Lung (tissue), 13 donors: Measurements from ENCODE around the gene HOXB8. TPM values are rescaled to one million over a fixed set of nuclear protein-coding genes. Genes with fewer than 3 reads are reported as not detected.

Experiments used
- ATAC-seq: fragments of 200-7000 bp; cut with Tn5 transposase; one replicate; pipeline ENCODE4 v1.9.1; 2020; ENCODE audit warnings: moderate number of reproducible peaks; ENCODE audit not compliant: insufficient read depth, low FRiP score
- DNase-seq, 3 donors: peaks; one replicate each; pipeline ENCODE4 v3.0.0-alpha.2; 2013 to 2017
- H3K27ac ChIP-seq, 2 donors: one replicate each; pipeline ENCODE4 v1.5.1; 2013; ENCODE audit warnings: mild to moderate bottlenecking in 2 of 2, moderate library complexity in 2 of 2, control low read depth in 1 of 2, inconsistent platforms in 1 of 2, low read depth in 1 of 2, low read length in 1 of 2
- H3K27me3 ChIP-seq, 3 donors: one replicate each; pipeline ENCODE4 v1.5.1; 2013; ENCODE audit warnings: low read length in 2 of 3; ENCODE audit not compliant: control insufficient read depth in 3 of 3, insufficient read depth in 3 of 3
- H3K36me3 ChIP-seq, 4 donors: one replicate each; pipeline ENCODE4 v1.5.1; 2013; ENCODE audit warnings: low read length in 4 of 4, mild to moderate bottlenecking in 1 of 4, moderate library complexity in 1 of 4; ENCODE audit not compliant: control insufficient read depth in 4 of 4, insufficient read depth in 4 of 4
- H3K4me1 ChIP-seq, 5 donors: one replicate each; pipeline ENCODE4 v1.5.1; 2013; ENCODE audit warnings: low read length in 5 of 5, mild to moderate bottlenecking in 2 of 5, moderate library complexity in 1 of 5; ENCODE audit not compliant: control insufficient read depth in 5 of 5, insufficient read depth in 5 of 5
- H3K4me3 ChIP-seq: one replicate; pipeline ENCODE4 v1.5.1; 2013; ENCODE audit warnings: mild to moderate bottlenecking, control low read depth, moderate library complexity
- H3K9ac ChIP-seq, 2 donors: one replicate each; pipeline ENCODE4 v1.5.1; 2013; ENCODE audit warnings: low read length in 2 of 2, control low read depth in 1 of 2; ENCODE audit not compliant: insufficient read depth in 1 of 2
- H3K9me3 ChIP-seq, 4 donors: one replicate each; pipeline ENCODE4 v1.5.1; 2013; ENCODE audit warnings: low read length in 3 of 4, mild to moderate bottlenecking in 1 of 4, moderate library complexity in 1 of 4; ENCODE audit not compliant: control insufficient read depth in 4 of 4, insufficient read depth in 3 of 4
- whole genome bisulfite sequencing, 2 donors: extraction: QIAGEN DNeasy Blood & Tissue Kit; methylation state at CpG; one replicate each; pipeline ENCODE4 v1.1.7; 2013; 5-methylcytosine and 5-hydroxymethylcytosine counted together
- polyA plus RNA-seq, 2 donors: library from polyadenylated mRNA; stranded (reverse); fragments of 200-250 nt; gene quantifications; one replicate each; pipeline ENCODE4 v1.2.1, GENCODE V29; 2013
- small RNA-seq: library from RNA; depleted of rRNA; stranded (forward); fragments of <200 nt; gene quantifications from one replicate; pipeline ENCODE3, GENCODE V24; 2014; ENCODE audit warnings: low replicate concordance
- total RNA-seq, 2 donors: library from RNA; depleted of rRNA in 1 of 2; stranded (reverse); fragments of >200 nt in 1 of 2; gene quantifications; one replicate each; pipeline ENCODE4 v1.2.1, GENCODE V29; 2014 to 2021
- TF ChIP-seq, protein P1 (sequence below): IDR thresholded peaks from 2 replicates; pipeline ENCODE4 v1.5.1; 2012; ENCODE audit warnings: mild to moderate bottlenecking; ENCODE audit errors: control extremely low read depth, extremely low read depth
- donor health status: control.
- donor health status: control.
- donor health status: Bipolar disorder and iron deficiency.
- donor health status: healthy.
- donor health status: DM: yes; HTN: yes; CAD: no.

HOXB8 gene
- total and polyA plus RNA-seq, 4 donors: 0.08 to 0.31 (median 0.10) TPM; not detected in 1

DNA sequence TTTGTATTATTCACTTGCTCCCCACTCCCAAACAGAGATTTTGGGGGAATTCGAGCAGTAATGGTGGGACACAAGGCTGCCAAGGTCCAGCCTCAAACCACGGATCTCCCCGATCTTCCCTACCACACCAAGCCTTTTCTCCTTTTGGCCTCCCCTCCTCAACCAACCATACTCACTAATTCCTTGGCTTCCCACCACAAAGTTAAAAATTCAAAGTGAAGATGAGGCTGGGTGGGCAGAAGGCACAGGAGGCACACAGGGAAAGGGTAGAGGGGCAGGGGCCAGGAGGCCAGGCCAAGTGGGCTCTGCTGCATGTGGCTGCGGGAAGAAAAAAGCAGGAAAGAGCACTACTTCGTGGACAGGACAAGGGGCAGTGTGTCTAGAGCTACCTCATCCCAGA lies 52.2 kb downstream of the HOXB8 start:
- Histone ChIP-seq H3K4me3 (no peak overlapping the region), H3K27ac (peak overlapping the region in 1 of 2 donors; percentile 13), H3K9ac (peak overlapping the region; percentile 39 to 95), H3K9me3 (peaks cover 0 to 3% (median 0%) of the 10 kb centered on the region in 4 donors), H3K36me3 (peaks cover 0 to 29% (median 8%) of the 10 kb centered on the region in 4 donors), H3K27me3 (peaks cover 4 to 57% (median 7%) of the 10 kb centered on the region in 3 donors), H3K4me1 (peaks cover 0 to 89% (median 21%) of the 10 kb centered on the region in 5 donors)
- TF ChIP-seq, protein P1, sequence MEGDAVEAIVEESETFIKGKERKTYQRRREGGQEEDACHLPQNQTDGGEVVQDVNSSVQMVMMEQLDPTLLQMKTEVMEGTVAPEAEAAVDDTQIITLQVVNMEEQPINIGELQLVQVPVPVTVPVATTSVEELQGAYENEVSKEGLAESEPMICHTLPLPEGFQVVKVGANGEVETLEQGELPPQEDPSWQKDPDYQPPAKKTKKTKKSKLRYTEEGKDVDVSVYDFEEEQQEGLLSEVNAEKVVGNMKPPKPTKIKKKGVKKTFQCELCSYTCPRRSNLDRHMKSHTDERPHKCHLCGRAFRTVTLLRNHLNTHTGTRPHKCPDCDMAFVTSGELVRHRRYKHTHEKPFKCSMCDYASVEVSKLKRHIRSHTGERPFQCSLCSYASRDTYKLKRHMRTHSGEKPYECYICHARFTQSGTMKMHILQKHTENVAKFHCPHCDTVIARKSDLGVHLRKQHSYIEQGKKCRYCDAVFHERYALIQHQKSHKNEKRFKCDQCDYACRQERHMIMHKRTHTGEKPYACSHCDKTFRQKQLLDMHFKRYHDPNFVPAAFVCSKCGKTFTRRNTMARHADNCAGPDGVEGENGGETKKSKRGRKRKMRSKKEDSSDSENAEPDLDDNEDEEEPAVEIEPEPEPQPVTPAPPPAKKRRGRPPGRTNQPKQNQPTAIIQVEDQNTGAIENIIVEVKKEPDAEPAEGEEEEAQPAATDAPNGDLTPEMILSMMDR: no peak
- DNase-seq: no peak
- WGBS, 2 donors: 57 to 68% methylated on average over 5 of the region's 5 CpGs
- ATAC-seq: no peak

Small RNA genes lying within 50 kb of the gene (small RNA-seq; reads per million reads assigned to genes)
- gene MIR196A1: not detected

Other genes with a start within 250 kb of the HOXB8 start
- gene SKAP1, start 185.1 kb downstream of the HOXB8 start, total RNA-seq: 1 to 10 TPM; 1.4 to 3.3 TPM
- gene SKAP1, start 185.1 kb downstream of the HOXB8 start, polyA plus RNA-seq: 1 to 10 TPM; 1.8 to 4.9 TPM
- gene HOXB1, start 84.3 kb downstream of the HOXB8 start, total RNA-seq: not detected
- not detected for gene HOXB1, start 84.3 kb downstream of the HOXB8 start, polyA plus RNA-seq
- 10 to 100 TPM in 1 of 2 donors, 1 to 10 TPM in 1; 6.7 to 13.9 TPM for gene HOXB2, start 70.2 kb downstream of the HOXB8 start, total RNA-seq
- 1 to 10 TPM; 4.1 to 7.8 TPM for gene HOXB2, start 70.2 kb downstream of the HOXB8 start, polyA plus RNA-seq
- 1 to 10 TPM; 3.5 to 6.7 TPM for gene HOXB4, start 36.9 kb downstream of the HOXB8 start, total RNA-seq
- gene HOXB4, start 36.9 kb downstream of the HOXB8 start, polyA plus RNA-seq: 1 to 10 TPM; 1.4 to 1.7 TPM
- 10 to 100 TPM in 1 of 2 donors, 1 to 10 TPM in 1; 8.6 to 21.1 TPM for gene HOXB3, start 25.1 kb downstream of the HOXB8 start, total RNA-seq
- gene HOXB3, start 25.1 kb downstream of the HOXB8 start, polyA plus RNA-seq: 1 to 10 TPM; 1.9 to 4.9 TPM
- gene HOXB5, start 21.5 kb downstream of the HOXB8 start, total RNA-seq: 1 to 10 TPM; 2.6 to 2.9 TPM
- gene HOXB5, start 21.5 kb downstream of the HOXB8 start, polyA plus RNA-seq: 1 to 10 TPM; 1.8 TPM
- 1 to 10 TPM; 6.1 to 7.5 TPM for gene HOXB6, start 10.3 kb downstream of the HOXB8 start, total RNA-seq
- 1 to 10 TPM; 5.3 to 5.4 TPM for gene HOXB6, start 10.3 kb downstream of the HOXB8 start, polyA plus RNA-seq
- 1 to 10 TPM in 1 of 2 donors, under 1 TPM in 1; 0.43 to 3.3 TPM for gene HOXB7, start 4.3 kb downstream of the HOXB8 start, total RNA-seq
- gene HOXB7, start 4.3 kb downstream of the HOXB8 start, polyA plus RNA-seq: 1 to 10 TPM; 1.2 to 3.3 TPM
- gene HOXB9, start 11.1 kb upstream of the HOXB8 start, total RNA-seq: under 1 TPM in 1 of 2 donors, not detected in 1; 0.18 TPM
- not detected for gene HOXB9, start 11.1 kb upstream of the HOXB8 start, polyA plus RNA-seq
- not detected for gene PRAC1, start 107.2 kb upstream of the HOXB8 start, total RNA-seq
- not detected for gene PRAC1, start 107.2 kb upstream of the HOXB8 start, polyA plus RNA-seq
- gene PRAC2, start 107.9 kb upstream of the HOXB8 start, total RNA-seq: not detected
- gene PRAC2, start 107.9 kb upstream of the HOXB8 start, polyA plus RNA-seq: not detected
- gene HOXB13, start 113.5 kb upstream of the HOXB8 start, total RNA-seq: not detected
- gene HOXB13, start 113.5 kb upstream of the HOXB8 start, polyA plus RNA-seq: not detected
- 1 to 10 TPM; 2.3 to 2.8 TPM for gene TTLL6, start 201.9 kb upstream of the HOXB8 start, total RNA-seq
- gene TTLL6, start 201.9 kb upstream of the HOXB8 start, polyA plus RNA-seq: under 1 TPM; 0.94 to 0.95 TPM
- gene CALCOCO2, start 215.7 kb upstream of the HOXB8 start, total RNA-seq: 100 to 1,000 TPM; 102 to 128 TPM
- gene CALCOCO2, start 215.7 kb upstream of the HOXB8 start, polyA plus RNA-seq: 10 to 100 TPM; 46.8 to 84.0 TPM